Subcutaneous adipose tissue (tissue), 4 donors: ENCODE data around the gene KRTAP19-8. TPM values are rescaled to one million over a fixed set of nuclear protein-coding genes. Genes with fewer than 3 reads are reported as not detected.

Experiments used
- CTCF ChIP-seq: fragments of 450-650 bp; IDR thresholded peaks from one replicate; pipeline ENCODE4 v1.5.1; 2016; ENCODE audit warnings: low read depth, mild to moderate bottlenecking, control low read depth, antibody characterized with exemption, moderate library complexity
- total RNA-seq, 4 donors: library from RNA; depleted of rRNA; stranded (reverse); fragments of >200 nt; gene quantifications; one replicate each; pipeline ENCODE4 v1.1.0, GENCODE V29; 2016

KRTAP19-8 gene
- total RNA-seq, 4 donors from 2014 or later = not detected

GRCh38 chr21:31011412-31011811, 26.9 kb downstream of the KRTAP19-8 start:
- no peak for TF ChIP-seq CTCF

- no peak for TF ChIP-seq CTCF
Measured at GRCh38 chr21:31008355-31008754, 29.9 kb downstream of the KRTAP19-8 start.

GRCh38 chr21:31005019-31005418, 33.3 kb downstream of the KRTAP19-8 start:
- no peak for TF ChIP-seq CTCF

- no peak for TF ChIP-seq CTCF
Measured at GRCh38 chr21:31003471-31003870, 34.8 kb downstream of the KRTAP19-8 start.

GRCh38 chr21:30997541-30997940, 40.7 kb downstream of the KRTAP19-8 start:
- no peak for TF ChIP-seq CTCF

- no peak for TF ChIP-seq CTCF
Measured at GRCh38 chr21:30996728-30997127, 41.5 kb downstream of the KRTAP19-8 start.

- TF ChIP-seq CTCF = no peak
Measured at GRCh38 chr21:30994932-30995331, 43.3 kb downstream of the KRTAP19-8 start.
